BE2C (cell line): ENCODE results near the gene RAPGEF6.

Experiments used
- DNase-seq: peaks from one replicate; pipeline ENCODE4 v3.0.0-alpha.2; 2020
- H3K27me3 ChIP-seq: fragments of 250-450 bp; sonication (Bioruptor Pico); 2 replicates; pipeline ENCODE4 v1.5.1; 2020; ENCODE audit warnings: mild to moderate bottlenecking
- H3K36me3 ChIP-seq: fragments of 250-450 bp; sonication (Bioruptor Pico); 2 replicates; pipeline ENCODE4 v1.5.1; 2020; ENCODE audit warnings: mild to moderate bottlenecking
- H3K4me1 ChIP-seq: fragments of 250-450 bp; sonication (Bioruptor Pico); 2 replicates; pipeline ENCODE4 v1.5.1; 2020
- H3K4me3 ChIP-seq: 2 replicates; pipeline ENCODE4 v1.5.1; 2011; ENCODE audit warnings: low read depth, low read length
- H3K9me3 ChIP-seq: fragments of 250-450 bp; sonication (Bioruptor Pico); 2 replicates; pipeline ENCODE4 v1.5.1; 2020
- TF ChIP-seq, protein P1 (sequence below): IDR thresholded peaks from 2 replicates; pipeline ENCODE4 v1.5.1; 2012; ENCODE audit warnings: mild to moderate bottlenecking, low read depth, low read length

The RAPGEF6 gene

DNA sequence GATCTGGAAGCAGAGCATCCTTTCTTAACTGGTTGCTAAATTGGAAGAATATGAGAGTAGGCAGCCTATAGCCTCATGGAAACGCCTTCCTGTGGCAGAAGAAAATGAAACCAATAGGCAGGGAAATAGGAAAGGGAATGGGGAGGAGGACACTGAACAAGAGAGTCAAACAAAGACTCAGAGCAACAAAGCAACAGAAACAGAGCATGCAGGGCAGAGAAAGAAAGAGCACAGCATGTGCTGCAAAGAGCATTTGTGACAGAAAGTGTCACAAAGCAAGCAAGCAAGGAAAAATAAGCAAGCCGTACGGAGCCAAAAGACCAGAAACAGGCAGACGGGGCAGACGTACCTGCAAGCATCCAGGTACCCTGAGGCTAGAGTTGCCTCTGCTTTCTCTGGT, 123.1 kb downstream of the RAPGEF6 start:
- TF ChIP-seq, protein P1, sequence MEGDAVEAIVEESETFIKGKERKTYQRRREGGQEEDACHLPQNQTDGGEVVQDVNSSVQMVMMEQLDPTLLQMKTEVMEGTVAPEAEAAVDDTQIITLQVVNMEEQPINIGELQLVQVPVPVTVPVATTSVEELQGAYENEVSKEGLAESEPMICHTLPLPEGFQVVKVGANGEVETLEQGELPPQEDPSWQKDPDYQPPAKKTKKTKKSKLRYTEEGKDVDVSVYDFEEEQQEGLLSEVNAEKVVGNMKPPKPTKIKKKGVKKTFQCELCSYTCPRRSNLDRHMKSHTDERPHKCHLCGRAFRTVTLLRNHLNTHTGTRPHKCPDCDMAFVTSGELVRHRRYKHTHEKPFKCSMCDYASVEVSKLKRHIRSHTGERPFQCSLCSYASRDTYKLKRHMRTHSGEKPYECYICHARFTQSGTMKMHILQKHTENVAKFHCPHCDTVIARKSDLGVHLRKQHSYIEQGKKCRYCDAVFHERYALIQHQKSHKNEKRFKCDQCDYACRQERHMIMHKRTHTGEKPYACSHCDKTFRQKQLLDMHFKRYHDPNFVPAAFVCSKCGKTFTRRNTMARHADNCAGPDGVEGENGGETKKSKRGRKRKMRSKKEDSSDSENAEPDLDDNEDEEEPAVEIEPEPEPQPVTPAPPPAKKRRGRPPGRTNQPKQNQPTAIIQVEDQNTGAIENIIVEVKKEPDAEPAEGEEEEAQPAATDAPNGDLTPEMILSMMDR, result no peak

DNA sequence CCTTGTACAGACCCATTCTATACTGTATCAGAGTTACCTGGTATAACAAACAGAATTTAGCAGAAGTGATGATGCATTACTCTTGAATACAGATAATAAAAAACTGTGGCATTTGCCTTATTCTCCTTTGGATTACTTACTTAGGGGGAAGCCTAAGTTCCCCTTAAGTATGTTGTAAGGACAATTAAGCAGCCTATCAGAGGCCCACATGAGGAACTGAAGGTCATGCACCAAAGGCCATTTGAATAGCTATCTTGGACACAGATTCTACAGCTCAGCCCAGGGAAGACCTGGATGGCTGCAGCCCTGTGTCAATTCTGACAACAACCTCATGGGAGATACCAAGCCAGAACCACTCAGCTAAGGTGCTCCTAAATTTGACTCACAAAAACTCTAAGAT, 125.2 kb downstream of the RAPGEF6 start:
- no peak for DNase-seq
- H3K27me3 ChIP-seq, result no peaks in the 10 kb centered on the region
- peaks cover 12% of the 10 kb centered on the region for H3K36me3 ChIP-seq
- TF ChIP-seq, protein P1, result no peak
- H3K9me3 ChIP-seq, result no peaks in the 10 kb centered on the region
- H3K4me3 ChIP-seq, result no peak overlapping the region
- no peaks in the 10 kb centered on the region for H3K4me1 ChIP-seq

More for the DNA sequence above, 123.1 kb downstream of the RAPGEF6 start:
- H3K4me1 ChIP-seq, result 0 out of 2 replicates have a peak, but pooled peaks cover 3% of the 10 kb centered on the region
- no peaks in the 10 kb centered on the region for H3K9me3 ChIP-seq
- no peaks in the 10 kb centered on the region for H3K27me3 ChIP-seq
- no peak for DNase-seq
- H3K4me3 ChIP-seq, result no peak overlapping the region
- peaks cover 9% of the 10 kb centered on the region for H3K36me3 ChIP-seq

DNA sequence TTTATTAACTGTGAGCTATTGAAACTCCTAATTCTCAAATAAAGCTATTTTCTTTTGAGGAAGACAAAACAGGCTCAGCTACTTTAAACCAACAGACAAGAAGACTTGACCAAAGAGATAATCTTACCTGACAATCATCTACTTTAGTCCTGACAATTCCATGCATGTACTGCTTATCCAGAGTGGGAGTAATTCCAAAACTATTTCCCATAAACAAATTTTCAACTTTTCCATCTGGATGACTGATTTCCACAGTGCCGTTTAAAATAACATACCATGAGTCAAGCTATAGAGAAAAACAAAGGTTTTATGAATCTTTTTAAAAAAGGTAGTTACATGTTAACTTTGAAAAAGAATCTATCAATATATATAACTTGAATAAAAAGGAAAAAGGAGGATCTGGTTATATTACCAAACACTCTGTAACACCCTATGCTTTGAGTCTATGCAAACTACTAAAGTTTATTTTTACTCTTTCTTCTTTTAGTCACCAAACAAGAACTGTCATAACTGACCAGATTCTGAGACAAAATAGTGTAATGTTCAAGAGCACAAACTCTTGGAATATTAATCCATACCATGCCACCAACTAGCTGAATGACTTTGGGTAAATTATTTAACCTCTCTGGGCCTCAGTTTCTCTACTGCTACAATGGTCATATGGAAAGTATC, 129.7 kb downstream of the RAPGEF6 start:
- Histone ChIP-seq H3K4me1 (no peaks in the 10 kb centered on the region), H3K4me3 (no peak overlapping the region), H3K27me3 (no peaks in the 10 kb centered on the region), H3K9me3 (no peaks in the 10 kb centered on the region), H3K36me3 (peaks cover 27% of the 10 kb centered on the region)
- TF ChIP-seq, protein P1, result no peak
- DNase-seq, result no peak

DNA sequence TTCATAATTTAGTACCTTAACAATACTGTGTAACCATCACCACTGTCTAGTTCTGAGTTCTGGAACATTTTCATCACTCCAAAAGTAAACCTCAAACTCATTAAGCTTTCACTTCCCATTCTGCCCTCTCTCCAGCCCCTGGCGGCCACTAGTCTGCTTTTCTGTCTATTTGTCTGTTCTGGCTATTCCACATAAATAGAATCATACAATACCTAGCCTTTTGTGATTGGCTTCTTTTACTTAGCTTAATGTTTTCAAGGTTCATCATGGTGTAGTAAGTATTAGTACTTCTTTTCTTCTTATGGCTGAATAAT, 138.7 kb downstream of the RAPGEF6 start:
- peaks cover 37% of the 10 kb centered on the region for H3K36me3 ChIP-seq
- H3K9me3 ChIP-seq, result no peaks in the 10 kb centered on the region
- H3K27me3 ChIP-seq, result no peaks in the 10 kb centered on the region
- DNase-seq, result no peak
- TF ChIP-seq, protein P1, result no peak
- H3K4me3 ChIP-seq, result no peak overlapping the region
- no peaks in the 10 kb centered on the region for H3K4me1 ChIP-seq

DNA sequence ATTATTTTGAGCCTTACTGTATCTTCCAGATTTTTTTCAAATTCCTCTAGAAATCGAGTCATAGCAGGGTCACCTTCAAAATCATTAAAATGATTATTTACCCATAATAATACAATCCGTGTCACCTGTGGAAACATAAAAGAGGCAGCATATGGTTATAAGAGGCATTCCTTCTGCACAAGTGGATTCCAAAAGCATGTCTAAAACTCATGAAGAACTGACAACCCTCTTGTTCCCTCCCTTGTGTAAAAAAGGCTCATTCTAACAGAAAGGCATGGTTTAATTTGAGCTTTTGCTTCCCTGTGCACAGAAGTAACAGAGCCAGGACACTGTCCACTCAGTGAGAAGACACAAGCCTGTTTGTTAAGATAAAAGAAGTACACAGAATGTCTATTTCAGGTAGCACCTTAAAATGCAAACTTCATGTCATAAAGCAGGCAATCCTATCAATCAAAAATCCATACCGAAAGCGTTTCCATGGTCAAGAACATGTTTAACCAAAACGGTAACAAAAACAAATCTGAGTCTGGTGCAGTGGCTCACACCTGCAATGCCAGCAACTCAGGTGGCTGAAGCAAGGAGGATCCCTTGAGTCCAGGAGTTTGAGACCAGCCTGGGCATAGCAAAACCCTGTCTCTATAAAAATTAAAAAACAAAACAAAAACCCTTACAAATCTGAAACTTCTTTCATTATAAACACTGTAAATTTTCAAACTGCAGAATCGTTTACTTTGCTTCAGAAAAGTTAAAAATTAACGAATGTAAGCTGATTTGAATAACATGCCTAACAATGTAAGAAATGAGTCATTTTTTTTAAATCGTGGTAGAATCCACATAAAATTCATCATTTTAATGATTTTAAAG, 139.3 kb downstream of the RAPGEF6 start:
- H3K9me3 ChIP-seq, result no peaks in the 10 kb centered on the region
- no peaks in the 10 kb centered on the region for H3K4me1 ChIP-seq
- no peaks in the 10 kb centered on the region for H3K27me3 ChIP-seq
- TF ChIP-seq, protein P1, result no peak
- no peak overlapping the region for H3K4me3 ChIP-seq
- H3K36me3 ChIP-seq, result peaks cover 42% of the 10 kb centered on the region
- no peak for DNase-seq

DNA sequence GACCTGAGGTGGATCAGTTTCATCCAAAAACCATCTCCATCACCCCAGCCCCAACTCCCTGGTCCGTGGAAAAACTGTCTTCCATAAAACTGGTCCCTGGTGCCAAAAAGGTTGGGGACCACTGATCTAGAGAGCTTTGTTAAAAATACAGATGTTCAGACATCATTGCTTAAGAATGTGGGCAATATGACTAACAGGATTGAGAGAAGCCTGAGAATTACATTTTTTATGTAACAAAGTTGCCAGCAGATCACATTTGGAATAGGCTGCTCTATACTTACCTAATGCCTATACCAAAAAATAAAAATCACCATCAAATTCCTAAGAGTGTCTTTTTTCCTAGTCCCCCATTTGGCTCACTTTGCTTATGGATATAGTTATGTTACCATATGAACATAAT, 143.3 kb downstream of the RAPGEF6 start:
- Histone ChIP-seq H3K27me3 (no peaks in the 10 kb centered on the region), H3K4me3 (no peak overlapping the region), H3K4me1 (no peaks in the 10 kb centered on the region), H3K36me3 (peaks cover 54% of the 10 kb centered on the region), H3K9me3 (peaks cover 4% of the 10 kb centered on the region; the same call in 1 of the 2 replicates)
- TF ChIP-seq, protein P1, result no peak
- DNase-seq, result no peak
